HEK293 (cell line): ENCODE data around the gene SRPK1.

ENCODE experiments used
- CTCF ChIP-seq: fragments of 450-650 bp; formaldehyde crosslinking; IDR thresholded peaks from 2 replicates; pipeline ENCODE4 v1.5.1; 2016; ENCODE audit warnings: missing biosample characterization, missing genetic modification characterization
- HOXA7 ChIP-seq: sonication (generic); formaldehyde crosslinking; IDR thresholded peaks from 2 replicates; pipeline ENCODE4 v1.8.1; 2022; ENCODE audit warnings: missing genetic modification reagents, borderline replicate concordance
- MYNN ChIP-seq: fragments of 450-650 bp; formaldehyde crosslinking; IDR thresholded peaks from 2 replicates; pipeline ENCODE4 v1.5.1; 2016; ENCODE audit warnings: missing biosample characterization, missing genetic modification characterization, borderline replicate concordance
- ZBTB21 ChIP-seq: fragments of 450-650 bp; formaldehyde crosslinking; IDR thresholded peaks from 2 replicates; pipeline ENCODE4 v1.5.1; 2017; ENCODE audit warnings: missing biosample characterization, missing genetic modification characterization
- ZEB2 ChIP-seq: fragments of 450-650 bp; formaldehyde crosslinking; IDR thresholded peaks from 2 replicates; pipeline ENCODE4 v1.5.1; 2016; ENCODE audit warnings: missing biosample characterization, missing genetic modification characterization
- ZFP41 ChIP-seq: fragments of 450-650 bp; formaldehyde crosslinking; IDR thresholded peaks from 2 replicates; pipeline ENCODE4 v1.5.1; 2016; ENCODE audit warnings: missing biosample characterization, missing genetic modification characterization, borderline replicate concordance
- ZNF146 ChIP-seq: fragments of 450-650 bp; formaldehyde crosslinking; IDR thresholded peaks from 2 replicates; pipeline ENCODE4 v1.5.1; 2016; ENCODE audit warnings: missing biosample characterization, missing genetic modification characterization
- ZNF18 ChIP-seq: fragments of 450-650 bp; formaldehyde crosslinking; IDR thresholded peaks from 2 replicates; pipeline ENCODE4 v1.5.1; 2016; ENCODE audit warnings: missing biosample characterization, missing genetic modification characterization
- ZNF362 ChIP-seq: fragments of 450-650 bp; formaldehyde crosslinking; IDR thresholded peaks from 2 replicates; pipeline ENCODE4 v1.5.1; 2016; ENCODE audit warnings: missing biosample characterization, missing genetic modification characterization
- ZNF513 ChIP-seq: fragments of 450-650 bp; IDR thresholded peaks from 2 replicates; pipeline ENCODE4 v1.5.1; 2018; ENCODE audit warnings: missing biosample characterization, missing genetic modification characterization
- ZNF624 ChIP-seq: fragments of 450-650 bp; formaldehyde crosslinking; IDR thresholded peaks from 2 replicates; pipeline ENCODE4 v1.5.1; 2017; ENCODE audit warnings: missing biosample characterization, missing genetic modification characterization
- ZNF701 ChIP-seq: fragments of 450-650 bp; formaldehyde crosslinking; IDR thresholded peaks from 2 replicates; pipeline ENCODE4 v1.5.1; 2016; ENCODE audit warnings: missing biosample characterization, missing genetic modification characterization

GRCh38 chr6:35924146-35924545, 3.2 kb upstream of the SRPK1 start:
- TF ChIP-seq ZNF624 (tag by site-specific recombination) (no peak), ZFP41 (tag by site-specific recombination) (no peak), CTCF (tag by site-specific recombination) (no peak), HOXA7 (no peak), ZNF362 (tag by site-specific recombination) (no peak), ZNF146 (tag by site-specific recombination) (no peak), ZNF18 (no peak), ZBTB21 (tag by site-specific recombination) (no peak), ZEB2 (tag by site-specific recombination) (no peak), MYNN (tag by site-specific recombination) (no peak), ZNF701 (no peak), ZNF513 (tag by site-specific recombination) (no peak)
